Trophoblast cell (in vitro differentiated cells and primary cell): Measurements from ENCODE around the gene SEC14L3.

Source experiments
- DNase-seq, 2 donors: peaks; one replicate each; pipeline ENCODE4 v3.0.0-alpha.2; 2016
- H2AFZ ChIP-seq: 2 replicates; pipeline ENCODE4 v1.6.1; 2013; ENCODE audit warnings: low read length, moderate library complexity, mild to moderate bottlenecking; ENCODE audit not compliant: insufficient read depth, poor library complexity
- H2AK5ac ChIP-seq: 2 replicates; pipeline ENCODE4 v1.6.1; 2013; ENCODE audit warnings: mild to moderate bottlenecking, low read length
- H2BK120ac ChIP-seq: 2 replicates; pipeline ENCODE4 v1.6.1; 2013; ENCODE audit warnings: low read length, mild to moderate bottlenecking, moderate library complexity; ENCODE audit not compliant: insufficient read depth, poor library complexity
- H2BK12ac ChIP-seq: 2 replicates; pipeline ENCODE4 v1.6.1; 2013; ENCODE audit warnings: mild to moderate bottlenecking, low read length, moderate library complexity
- H2BK5ac ChIP-seq: 2 replicates; pipeline ENCODE4 v1.6.1; 2013; ENCODE audit warnings: low read length, low read depth, moderate library complexity, mild to moderate bottlenecking; ENCODE audit not compliant: poor library complexity
- H3K14ac ChIP-seq: 2 replicates; pipeline ENCODE4 v1.6.1; 2013; ENCODE audit warnings: mild to moderate bottlenecking, low read length
- H3K18ac ChIP-seq: 2 replicates; pipeline ENCODE4 v1.6.1; 2013; ENCODE audit warnings: mild to moderate bottlenecking, low read length
- H3K23ac ChIP-seq: 2 replicates; pipeline ENCODE4 v1.6.1; 2013; ENCODE audit warnings: low read length
- H3K27ac ChIP-seq: 2 replicates; pipeline ENCODE4 v1.5.1; 2013; ENCODE audit warnings: low read depth, mild to moderate bottlenecking, inconsistent platforms, low read length, moderate library complexity
- H3K27me3 ChIP-seq: 2 replicates; pipeline ENCODE4 v1.6.1; 2013; ENCODE audit warnings: inconsistent platforms, mild to moderate bottlenecking, low read length, moderate library complexity; ENCODE audit not compliant: insufficient read depth
- H3K36me3 ChIP-seq, 2 experiments: 1 replicate in 1 of 2; 2 replicates in 1 of 2; pipeline ENCODE4 v1.6.1; 2013; ENCODE audit warnings: low read length in 2 of 2, mild to moderate bottlenecking in 2 of 2, moderate library complexity in 1 of 2; ENCODE audit not compliant: insufficient read depth in 2 of 2, control insufficient read depth in 1 of 2
- H3K4ac ChIP-seq: 2 replicates; pipeline ENCODE4 v1.6.1; 2013; ENCODE audit warnings: low read depth, mild to moderate bottlenecking, low read length, moderate library complexity
- H3K4me1 ChIP-seq, 2 experiments: 1 replicate in 1 of 2; 2 replicates in 1 of 2; pipeline ENCODE4 v1.6.1; 2013; ENCODE audit warnings: low read length in 2 of 2, mild to moderate bottlenecking in 2 of 2, moderate library complexity in 1 of 2; ENCODE audit not compliant: insufficient read depth in 2 of 2, control insufficient read depth in 1 of 2
- H3K4me2 ChIP-seq: 2 replicates; pipeline ENCODE4 v1.6.1; 2013; ENCODE audit warnings: inconsistent platforms, mild to moderate bottlenecking, low read length, moderate library complexity
- H3K4me3 ChIP-seq: 2 replicates; pipeline ENCODE4 v1.5.1; 2013; ENCODE audit warnings: mild to moderate bottlenecking, low read depth, low read length, inconsistent platforms
- H3K79me1 ChIP-seq: one replicate; pipeline ENCODE4 v1.6.1; 2013; ENCODE audit warnings: low read length
- H3K79me2 ChIP-seq: 2 replicates; pipeline ENCODE4 v1.6.1; 2013; ENCODE audit warnings: low read length, mild to moderate bottlenecking; ENCODE audit not compliant: control insufficient read depth, insufficient read depth, poor library complexity
- H3K9ac ChIP-seq: 2 replicates; pipeline ENCODE4 v1.6.1; 2013; ENCODE audit warnings: mild to moderate bottlenecking, low read length
- H3K9me3 ChIP-seq: 2 replicates; pipeline ENCODE4 v1.6.1; 2013; ENCODE audit warnings: low read depth, mild to moderate bottlenecking, control low read depth, inconsistent platforms, low read length; ENCODE audit not compliant: insufficient read depth
- H4K12ac ChIP-seq: 2 replicates; pipeline ENCODE4 v1.6.1; 2013; ENCODE audit warnings: low read depth, mild to moderate bottlenecking, low read length, moderate library complexity
- H4K8ac ChIP-seq: 2 replicates; pipeline ENCODE4 v1.6.1; 2013; ENCODE audit warnings: low read depth, mild to moderate bottlenecking, low read length, moderate library complexity
- H4K91ac ChIP-seq: one replicate; pipeline ENCODE4 v1.6.1; 2013; ENCODE audit warnings: low read depth, mild to moderate bottlenecking, low read length, moderate library complexity
- WGBS: extraction: QIAGEN DNeasy Blood & Tissue Kit; methylation state at CpG from one replicate; pipeline ENCODE4 v1.1.7; 2013; ENCODE audit warnings: missing lambda C conversion rate; ENCODE audit not compliant: insufficient read length, insufficient coverage; ENCODE audit errors: extremely low coverage; 5-methylcytosine and 5-hydroxymethylcytosine counted together

Gene SEC14L3

GRCh38 chr22:30422481-30423300 is 49.1 kb downstream of the SEC14L3 start:
- Histone ChIP-seq H4K8ac (peak overlapping the region; percentile 93), H3K27me3 (no peaks in the 10 kb centered on the region), H3K4ac (peak overlapping the region; percentile 53), H4K12ac (peak overlapping the region; percentile 81), H3K27ac (peak overlapping the region; percentile 89), H3K79me2 (peaks cover 8% of the 10 kb centered on the region), H2AK5ac (peak overlapping the region; percentile 59), H3K23ac (no peak overlapping the region), H3K4me1 (peaks cover 10 to 28% of the 10 kb centered on the region in 2 experiments), H3K4me3 (peak overlapping the region; percentile 75), H3K14ac (peak overlapping the region; percentile 87), H3K4me2 (peak overlapping the region; percentile 76), H3K79me1 (peaks cover 15% of the 10 kb centered on the region), H3K9me3 (peaks cover 4% of the 10 kb centered on the region), H2BK5ac (peak overlapping the region; percentile 68), H3K36me3 (peaks cover 0 to 2% of the 10 kb centered on the region in 2 experiments), H2AFZ (peak overlapping the region; percentile 53), H2BK12ac (peak overlapping the region; percentile 42), H3K9ac (peak overlapping the region; percentile 73), H2BK120ac (peak overlapping the region; percentile 54), H4K91ac (peak overlapping the region; percentile 94), H3K18ac (peak overlapping the region; percentile 60)
- peak; percentile 54 to 58 for DNase-seq
- no CpG with 5 or more reads among the region's 18 CpGs for WGBS

DNA sequence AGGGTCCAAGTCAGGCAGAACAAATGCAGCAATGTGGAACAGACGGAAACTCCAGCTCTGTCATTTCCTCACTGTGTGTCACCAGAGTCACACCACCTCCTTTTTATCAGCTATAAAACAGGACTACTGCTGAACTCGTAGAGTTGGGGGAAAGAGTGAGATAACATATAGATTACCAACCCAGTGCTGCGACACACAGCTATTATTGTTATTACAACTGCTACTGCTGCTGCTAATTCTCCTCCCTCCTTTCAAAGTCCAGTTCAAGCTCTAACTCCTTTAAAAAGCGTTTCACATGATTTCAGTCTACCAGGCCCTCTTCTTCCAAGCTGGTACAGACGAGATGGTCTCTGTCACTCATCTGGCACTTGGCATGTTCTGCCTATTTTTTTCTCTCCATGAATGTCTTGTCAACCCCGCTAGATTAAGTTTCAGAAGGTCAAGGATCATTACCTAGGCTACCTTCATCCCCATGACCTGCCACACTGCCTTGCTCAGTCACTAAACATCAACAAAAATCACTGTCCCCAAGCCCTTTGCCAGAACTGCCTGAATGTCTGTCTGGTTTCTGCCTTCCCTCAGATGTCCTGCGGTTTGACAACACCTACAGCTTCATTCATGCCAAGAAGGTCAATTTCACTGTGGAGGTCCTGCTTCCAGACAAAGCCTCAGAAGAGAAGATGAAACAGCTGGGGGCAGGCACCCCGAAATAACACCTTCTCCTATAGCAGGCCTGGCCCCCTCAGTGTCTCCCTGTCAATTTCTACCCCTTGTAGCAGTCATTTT is 49.9 kb downstream of the SEC14L3 start:
- Histone ChIP-seq H2AK5ac (no peak overlapping the region), H4K8ac (no peak overlapping the region), H3K27me3 (no peaks in the 10 kb centered on the region), H2BK5ac (no peak overlapping the region), H3K4me3 (no peak overlapping the region), H3K36me3 (peaks cover 0 to 3% of the 10 kb centered on the region in 2 experiments), H3K4me1 (peaks cover 10 to 28% of the 10 kb centered on the region in 2 experiments), H2BK120ac (no peak overlapping the region), H3K4me2 (peak overlapping the region; percentile 76), H3K4ac (no peak overlapping the region), H4K12ac (no peak overlapping the region), H3K9ac (no peak overlapping the region), H3K79me1 (peaks cover 15% of the 10 kb centered on the region), H3K23ac (no peak overlapping the region), H2BK12ac (no peak overlapping the region), H3K9me3 (peaks cover 1% of the 10 kb centered on the region), H3K79me2 (peaks cover 8% of the 10 kb centered on the region), H3K27ac (no peak overlapping the region), H3K14ac (no peak overlapping the region), H2AFZ (no peak overlapping the region), H3K18ac (peak overlapping the region; percentile 53), H4K91ac (peak overlapping the region; percentile 94)
- DNase-seq, result no peak
- no CpG with 5 or more reads among the region's 8 CpGs for WGBS

DNA sequence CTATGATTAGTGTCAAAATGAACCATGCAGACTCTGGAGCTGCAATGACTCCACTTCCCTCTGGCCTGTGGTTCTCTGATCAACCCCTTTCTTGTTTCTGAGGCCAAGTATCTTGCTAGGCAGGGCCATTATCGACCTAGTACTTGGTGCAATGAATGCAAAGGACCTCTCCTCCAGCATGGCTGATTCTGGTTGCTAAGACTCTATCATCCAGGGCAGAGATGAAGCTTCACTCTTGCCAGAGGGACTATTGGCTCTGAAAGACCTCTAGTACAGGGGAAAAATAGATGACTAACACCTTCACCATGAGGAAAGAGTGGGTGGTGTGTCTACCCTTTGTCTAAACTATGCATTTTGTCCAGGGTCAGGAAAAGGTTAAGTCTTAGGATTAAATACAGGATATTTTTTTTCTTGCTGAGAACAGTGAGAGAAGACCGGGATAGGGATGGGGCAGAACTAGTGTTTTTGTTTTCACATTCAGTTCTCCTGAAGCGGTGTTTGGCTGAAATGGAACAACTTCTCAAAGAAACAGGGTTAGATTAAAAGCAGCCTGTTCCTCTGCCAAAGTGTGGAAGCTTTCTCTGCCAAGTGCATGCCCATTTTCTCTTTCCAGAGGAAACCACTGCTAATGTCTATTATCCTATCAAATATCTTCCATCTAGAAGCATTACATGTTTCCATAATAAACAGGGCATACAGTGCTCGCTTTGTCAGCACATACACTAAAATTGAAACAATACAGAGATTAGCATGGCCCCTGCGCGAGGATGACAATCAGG is 51.3 kb downstream of the SEC14L3 start:
- Histone ChIP-seq H3K36me3 (peaks cover 6 to 10% of the 10 kb centered on the region in 2 experiments), H4K91ac (no peak overlapping the region), H3K4me2 (no peak overlapping the region), H3K4me1 (peaks cover 10 to 23% of the 10 kb centered on the region in 2 experiments), H3K18ac (no peak overlapping the region), H4K8ac (no peak overlapping the region), H3K79me2 (peaks cover 8% of the 10 kb centered on the region), H3K14ac (no peak overlapping the region), H3K9me3 (no peaks in the 10 kb centered on the region), H3K4me3 (no peak overlapping the region), H3K9ac (no peak overlapping the region), H2BK5ac (no peak overlapping the region), H3K27ac (no peak overlapping the region), H4K12ac (no peak overlapping the region), H3K4ac (no peak overlapping the region), H3K27me3 (no peaks in the 10 kb centered on the region), H2AK5ac (no peak overlapping the region), H3K23ac (no peak overlapping the region), H3K79me1 (peaks cover 10% of the 10 kb centered on the region), H2AFZ (no peak overlapping the region), H2BK120ac (no peak overlapping the region), H2BK12ac (no peak overlapping the region)
- DNase-seq, result no peak
- no CpG with 5 or more reads among the region's 6 CpGs for WGBS

- no peak overlapping the region for H2BK5ac ChIP-seq
- no peak overlapping the region for H3K9ac ChIP-seq
- no peak overlapping the region for H4K91ac ChIP-seq
- H3K4ac ChIP-seq, result no peak overlapping the region
- no peak overlapping the region for H3K18ac ChIP-seq
- H2AK5ac ChIP-seq, result no peak overlapping the region
- no peak overlapping the region for H3K4me2 ChIP-seq
- H3K4me3 ChIP-seq, result no peak overlapping the region
- H4K8ac ChIP-seq, result no peak overlapping the region
- H2BK12ac ChIP-seq, result no peak overlapping the region
- no peak overlapping the region for H3K27ac ChIP-seq
- H3K27me3 ChIP-seq, result no peaks in the 10 kb centered on the region
- H3K23ac ChIP-seq, result no peak overlapping the region
- WGBS, result no CpG with 5 or more reads among the region's 1 CpG
- no peak overlapping the region for H2AFZ ChIP-seq
- H3K36me3 ChIP-seq, result peaks cover 6 to 13% of the 10 kb centered on the region in 2 experiments
- H2BK120ac ChIP-seq, result no peak overlapping the region
- no peak for DNase-seq
- H3K4me1 ChIP-seq, result peaks cover 0 to 3% of the 10 kb centered on the region in 2 experiments
- no peaks in the 10 kb centered on the region for H3K9me3 ChIP-seq
- no peaks in the 10 kb centered on the region for H3K79me2 ChIP-seq
- H3K79me1 ChIP-seq, result no peaks in the 10 kb centered on the region
- no peak overlapping the region for H3K14ac ChIP-seq
- no peak overlapping the region for H4K12ac ChIP-seq
Measured at GRCh38 chr22:30416837-30417236, 55.0 kb downstream of the SEC14L3 start.
